Kidney epithelial cell (primary cell): ENCODE data around the gene IQCF5. TPM values are rescaled to one million over a fixed set of nuclear protein-coding genes. Genes with fewer than 3 reads are reported as not detected.
"Not testable (repeated sequence)": the region's sequence is repeated elsewhere in the genome, so short reads cannot be mapped to it uniquely, and the experiment has no call there.

Experiments
- DNase-seq: peaks from one replicate; pipeline ENCODE4 v3.0.0-alpha.2; 2010; ENCODE audit warnings: low read depth
- H3K27me3 ChIP-seq: 2 replicates; pipeline ENCODE4 v1.6.0; 2011; ENCODE audit warnings: low read length; ENCODE audit not compliant: control insufficient read depth, insufficient read depth
- H3K36me3 ChIP-seq: 2 replicates; pipeline ENCODE4 v1.5.1; 2011; ENCODE audit warnings: low read length; ENCODE audit not compliant: control insufficient read depth, insufficient read depth
- H3K4me3 ChIP-seq: 2 replicates; pipeline ENCODE4 v1.5.1; 2011; ENCODE audit warnings: low read depth, mild to moderate bottlenecking, control low read depth, low read length
- total RNA-seq: library from RNA; depleted of rRNA; stranded (reverse); fragments of >200 nt; gene quantifications from 2 replicates; pipeline ENCODE4 v1.2.3, GENCODE V29; 2015
- TF ChIP-seq, protein P1 (sequence below): IDR thresholded peaks from 2 replicates; pipeline ENCODE4 v1.5.1; 2011; ENCODE audit warnings: mild to moderate bottlenecking, moderate library complexity, low read length, control low read depth, inconsistent platforms; ENCODE audit not compliant: insufficient read depth, poor library complexity, severe bottlenecking

IQCF5 gene
- total RNA-seq: not detected in 2 replicates

- DNase-seq: no peak
- Histone ChIP-seq H3K27me3 (peaks cover 3% of the 10 kb centered on the region), H3K36me3 (no peaks in the 10 kb centered on the region), H3K4me3 (no peak within 1 kb of the TSS)
- TF ChIP-seq, protein P1, sequence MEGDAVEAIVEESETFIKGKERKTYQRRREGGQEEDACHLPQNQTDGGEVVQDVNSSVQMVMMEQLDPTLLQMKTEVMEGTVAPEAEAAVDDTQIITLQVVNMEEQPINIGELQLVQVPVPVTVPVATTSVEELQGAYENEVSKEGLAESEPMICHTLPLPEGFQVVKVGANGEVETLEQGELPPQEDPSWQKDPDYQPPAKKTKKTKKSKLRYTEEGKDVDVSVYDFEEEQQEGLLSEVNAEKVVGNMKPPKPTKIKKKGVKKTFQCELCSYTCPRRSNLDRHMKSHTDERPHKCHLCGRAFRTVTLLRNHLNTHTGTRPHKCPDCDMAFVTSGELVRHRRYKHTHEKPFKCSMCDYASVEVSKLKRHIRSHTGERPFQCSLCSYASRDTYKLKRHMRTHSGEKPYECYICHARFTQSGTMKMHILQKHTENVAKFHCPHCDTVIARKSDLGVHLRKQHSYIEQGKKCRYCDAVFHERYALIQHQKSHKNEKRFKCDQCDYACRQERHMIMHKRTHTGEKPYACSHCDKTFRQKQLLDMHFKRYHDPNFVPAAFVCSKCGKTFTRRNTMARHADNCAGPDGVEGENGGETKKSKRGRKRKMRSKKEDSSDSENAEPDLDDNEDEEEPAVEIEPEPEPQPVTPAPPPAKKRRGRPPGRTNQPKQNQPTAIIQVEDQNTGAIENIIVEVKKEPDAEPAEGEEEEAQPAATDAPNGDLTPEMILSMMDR: no peak
These were observed at the start of gene IQCF5 for GRCh38 chr3:51875501-51875900. IQCF5 (minus strand) TSS chr3:51875601; CDS start chr3:51875531, 70 bp downstream.

GRCh38 chr3:51921081-51921578 is 45.7 kb upstream of the IQCF5 start:
- TF ChIP-seq, protein P1: no peak
- Histone ChIP-seq H3K36me3 (no peaks in the 10 kb centered on the region), H3K27me3 (no peaks in the 10 kb centered on the region), H3K4me3 (no peak overlapping the region)
- no peak for DNase-seq

DNA sequence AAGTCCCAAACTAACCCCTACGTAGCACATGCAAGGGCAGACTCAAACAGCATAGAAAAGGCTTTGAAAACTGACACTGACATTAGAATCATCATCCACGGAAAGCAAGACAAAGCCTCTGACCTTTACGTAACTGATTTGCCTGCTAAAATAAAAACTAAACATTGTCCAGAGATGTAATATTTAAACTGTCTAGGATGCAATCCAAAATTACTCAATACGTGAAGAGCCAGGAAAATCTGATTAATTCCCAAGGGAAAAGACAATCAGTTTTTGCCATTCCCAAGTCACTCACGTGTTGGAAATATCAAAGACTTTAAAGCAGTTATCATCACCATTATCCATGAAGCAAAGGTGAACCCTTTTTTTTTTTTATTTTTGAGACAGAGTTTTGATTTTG is 41.0 kb upstream of the IQCF5 start:
- H3K27me3 ChIP-seq: no peaks in the 10 kb centered on the region
- H3K36me3 ChIP-seq: no peaks in the 10 kb centered on the region
- TF ChIP-seq, protein P1: no peak
- H3K4me3 ChIP-seq: no peak overlapping the region
- no peak for DNase-seq

DNA sequence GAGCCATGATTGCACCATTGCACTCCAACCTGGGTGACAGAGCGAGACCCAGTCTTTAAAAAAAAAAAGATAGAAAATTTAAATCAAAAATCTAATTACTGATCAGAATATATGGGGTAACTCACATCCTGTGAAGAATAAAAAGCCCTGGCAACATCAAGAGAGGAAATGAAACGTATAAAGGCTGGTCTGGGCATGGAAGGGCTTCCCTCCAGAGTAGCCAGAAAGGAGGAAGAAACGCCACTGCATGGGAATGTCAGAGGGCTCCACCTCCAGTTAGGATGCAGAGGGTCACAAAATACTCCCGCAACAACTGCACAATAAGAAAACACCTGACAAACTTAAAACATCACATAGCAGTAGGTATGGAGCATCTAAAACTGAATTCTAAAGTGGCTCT is 32.6 kb upstream of the IQCF5 start:
- DNase-seq: no peak
- H3K4me3 ChIP-seq: no peak overlapping the region
- H3K36me3 ChIP-seq: no peaks in the 10 kb centered on the region
- TF ChIP-seq, protein P1: no peak
- no peaks in the 10 kb centered on the region for H3K27me3 ChIP-seq

DNA sequence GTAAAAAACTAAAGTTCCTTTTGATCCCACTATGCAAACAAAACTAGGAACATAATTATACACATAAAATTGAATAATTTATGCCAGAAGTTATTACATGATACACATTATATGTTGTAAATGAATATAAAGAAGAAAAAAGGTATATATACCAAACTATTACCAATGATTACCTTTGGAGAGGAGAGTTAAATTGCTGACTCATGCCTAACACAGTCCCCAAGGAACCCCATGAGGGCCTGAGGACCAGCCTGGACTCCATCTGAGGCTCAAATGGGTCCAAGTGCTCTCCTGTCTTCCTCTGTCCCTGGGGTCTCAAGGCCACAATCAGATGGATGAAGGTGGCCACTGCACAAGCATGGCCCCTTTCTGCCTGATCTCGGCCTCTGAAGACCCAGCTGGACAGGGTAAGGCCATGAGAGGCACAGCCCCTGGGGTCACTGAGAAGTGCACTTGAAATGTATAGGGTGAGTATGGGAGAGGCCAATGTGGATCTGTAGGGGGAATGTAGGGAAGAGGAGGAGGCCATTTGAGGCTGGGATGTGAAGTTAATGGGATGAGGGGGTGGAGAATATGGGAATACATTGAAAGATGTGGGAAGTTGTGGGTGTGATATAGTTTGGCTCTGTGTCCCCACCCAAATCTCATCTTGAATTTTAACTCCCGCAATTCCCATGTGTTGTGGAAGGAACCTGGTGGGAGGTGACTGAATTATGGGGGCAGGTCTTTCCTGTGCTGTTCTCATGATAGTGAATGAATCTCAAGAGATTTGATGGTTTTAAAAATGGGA is 28.8 kb upstream of the IQCF5 start:
- TF ChIP-seq, protein P1: no peak
- no peak for DNase-seq
- Histone ChIP-seq H3K36me3 (no peaks in the 10 kb centered on the region), H3K27me3 (no peaks in the 10 kb centered on the region), H3K4me3 (no peak overlapping the region)

DNA sequence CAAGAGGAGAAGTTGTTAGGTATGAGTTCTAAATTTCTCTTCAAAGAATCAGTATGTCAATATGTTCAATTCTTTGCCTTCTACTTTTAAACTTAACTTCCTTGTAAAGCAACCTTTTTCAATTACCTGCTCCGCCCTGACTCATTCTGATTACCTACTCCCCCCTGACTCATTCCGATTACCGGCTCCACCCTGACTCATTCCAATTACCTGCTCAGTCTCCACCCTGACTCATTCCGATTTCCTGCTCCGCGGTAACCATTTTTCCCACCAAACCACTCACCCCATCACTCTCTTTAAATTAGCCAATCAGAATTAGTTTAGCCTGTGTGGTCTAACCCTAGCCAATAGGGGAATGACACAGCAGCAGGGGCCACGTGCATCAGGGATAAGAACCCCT is 27.0 kb upstream of the IQCF5 start:
- H3K36me3 ChIP-seq, H3K27me3 ChIP-seq, H3K4me3 ChIP-seq: not testable (repeated sequence)
- peak; percentile 54 for DNase-seq

GRCh38 chr3:51900043-51900442 is 24.6 kb upstream of the IQCF5 start:
- H3K27me3 ChIP-seq, DNase-seq, H3K36me3 ChIP-seq, H3K4me3 ChIP-seq: not testable (repeated sequence)
